Immature natural killer cell (primary cell): ENCODE results near the gene SNU13. TPM values are rescaled to one million over a fixed set of nuclear protein-coding genes. Genes with fewer than 3 reads are reported as not detected.
"Not testable (repeated sequence)": the region's sequence is repeated elsewhere in the genome, so short reads cannot be mapped to it uniquely, and the experiment has no call there.

Source experiments
- DNase-seq, 3 donors: peaks; one replicate each; pipeline ENCODE4 v3.0.0; 2022; ENCODE audit warnings: mixed read lengths in 1 of 3
- H3K27ac Mint-ChIP-seq, 6 donors: one replicate each; pipeline ENCODE4 v1.8.0; 2020; ENCODE audit warnings: mixed read lengths in 6 of 6, mild to moderate bottlenecking in 5 of 6, inconsistent platforms in 4 of 6, moderate library complexity in 3 of 6
- H3K27me3 Mint-ChIP-seq, 3 donors: one replicate each; pipeline ENCODE4 v1.8.0; 2020 to 2021; ENCODE audit warnings: low read depth in 3 of 3, mild to moderate bottlenecking in 3 of 3, mixed read lengths in 3 of 3, moderate library complexity in 3 of 3, inconsistent platforms in 1 of 3
- H3K36me3 Mint-ChIP-seq, 3 donors: one replicate each; pipeline ENCODE4 v1.8.0; 2020; ENCODE audit warnings: mixed read lengths in 3 of 3, inconsistent platforms in 2 of 3, mild to moderate bottlenecking in 2 of 3
- H3K4me1 Mint-ChIP-seq, 2 donors: one replicate each; pipeline ENCODE4 v1.8.0; 2020; ENCODE audit warnings: inconsistent platforms in 2 of 2, mild to moderate bottlenecking in 2 of 2, mixed read lengths in 2 of 2, moderate library complexity in 1 of 2
- H3K4me3 Mint-ChIP-seq, 5 donors: one replicate each; pipeline ENCODE4 v1.8.0; 2020; ENCODE audit warnings: mild to moderate bottlenecking in 5 of 5, mixed read lengths in 5 of 5, inconsistent platforms in 3 of 5, moderate library complexity in 3 of 5
- H3K9me3 Mint-ChIP-seq, 6 donors: one replicate each; pipeline ENCODE4 v1.8.0; 2020; ENCODE audit warnings: mild to moderate bottlenecking in 6 of 6, mixed read lengths in 6 of 6, inconsistent platforms in 4 of 6, moderate library complexity in 3 of 6
- polyA plus RNA-seq, 3 donors: library from polyadenylated mRNA; unstranded; fragments of 300-500 nt; fragmentation: Illumina TruSeq; gene quantifications; one replicate each; pipeline ENCODE4 v1.2.3, GENCODE V29; 2021

Gene SNU13
- polyA plus RNA-seq, 3 donors from 2014 or later = 190 to 209 (median 192) TPM

DNA sequence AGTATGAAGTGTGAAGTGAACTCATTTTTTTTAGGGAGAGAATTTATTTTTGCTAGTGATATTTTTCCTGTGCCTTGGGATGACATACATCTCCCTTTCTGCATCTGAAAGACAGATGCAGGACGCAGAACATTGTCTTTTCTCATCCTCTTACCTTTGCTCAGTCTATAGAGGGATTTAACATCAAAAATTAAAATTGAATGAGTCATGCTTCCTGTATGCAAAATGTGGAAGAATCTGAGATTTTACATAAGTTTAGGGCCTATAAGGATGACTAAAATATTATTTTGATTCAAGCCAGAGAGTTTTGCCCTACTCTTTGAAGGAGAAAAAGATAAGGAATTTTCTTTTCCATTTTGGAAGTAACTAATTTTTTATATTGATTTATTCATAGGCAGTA lies 40.2 kb downstream of the SNU13 start:
- H3K27me3 Mint-ChIP-seq = peaks cover 0 to 2% (median 0%) of the 10 kb centered on the region in 3 donors
- no peaks in the 10 kb centered on the region for H3K4me1 Mint-ChIP-seq
- no peak for DNase-seq
- H3K36me3 Mint-ChIP-seq = peaks cover 5 to 14% (median 7%) of the 10 kb centered on the region in 3 donors
- no peak overlapping the region for H3K4me3 Mint-ChIP-seq
- H3K27ac Mint-ChIP-seq = no peak overlapping the region
- H3K9me3 Mint-ChIP-seq = no peaks in the 10 kb centered on the region

GRCh38 chr22:41647771-41648170 lies 40.9 kb downstream of the SNU13 start:
- no peak for DNase-seq
- H3K9me3 Mint-ChIP-seq = no peaks in the 10 kb centered on the region
- H3K36me3 Mint-ChIP-seq = peaks cover 5 to 11% (median 7%) of the 10 kb centered on the region in 3 donors
- no peaks in the 10 kb centered on the region for H3K4me1 Mint-ChIP-seq
- H3K4me3 Mint-ChIP-seq = no peak overlapping the region
- peaks cover 0 to 2% (median 0%) of the 10 kb centered on the region in 3 donors for H3K27me3 Mint-ChIP-seq
- no peak overlapping the region for H3K27ac Mint-ChIP-seq

GRCh38 chr22:41642331-41643110 lies 46.1 kb downstream of the SNU13 start:
- H3K27ac Mint-ChIP-seq = no peak overlapping the region
- H3K4me1 Mint-ChIP-seq = peaks cover 0 to 2% of the 10 kb centered on the region in 2 donors
- peaks cover 0 to 3% (median 0%) of the 10 kb centered on the region in 3 donors for H3K27me3 Mint-ChIP-seq
- H3K9me3 Mint-ChIP-seq = no peaks in the 10 kb centered on the region
- DNase-seq = no peak
- H3K4me3 Mint-ChIP-seq = no peak overlapping the region
- H3K36me3 Mint-ChIP-seq = peaks cover 9 to 31% (median 16%) of the 10 kb centered on the region in 3 donors

- H3K9me3 Mint-ChIP-seq = no peaks in the 10 kb centered on the region
- no peak overlapping the region for H3K4me3 Mint-ChIP-seq
- peaks cover 0 to 3% (median 0%) of the 10 kb centered on the region in 3 donors for H3K27me3 Mint-ChIP-seq
- peaks cover 0 to 2% of the 10 kb centered on the region in 2 donors for H3K4me1 Mint-ChIP-seq
- H3K27ac Mint-ChIP-seq = no peak overlapping the region
- no peak for DNase-seq
- peaks cover 9 to 32% (median 16%) of the 10 kb centered on the region in 3 donors for H3K36me3 Mint-ChIP-seq
Observed at GRCh38 chr22:41641854-41642253, 46.8 kb downstream of the SNU13 start.

DNA sequence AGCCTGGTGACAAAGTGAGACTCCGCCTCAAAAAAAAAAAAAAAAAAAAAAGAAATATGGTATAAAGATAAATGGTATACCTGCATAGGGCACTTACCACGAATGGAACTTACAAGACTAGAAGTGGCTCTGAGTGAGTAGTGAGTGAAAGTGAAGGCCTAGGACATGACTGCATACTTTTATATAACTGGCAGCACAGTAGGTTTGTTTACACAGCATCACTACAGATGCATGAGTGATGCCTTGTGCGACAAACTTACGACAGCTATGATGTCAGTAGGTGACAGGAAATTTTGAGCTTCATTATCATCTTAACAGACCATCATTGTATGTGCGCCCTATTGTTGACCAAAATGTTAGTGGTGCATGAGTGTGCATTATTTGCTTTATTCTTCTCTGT lies 49.9 kb downstream of the SNU13 start:
- Mint-ChIP-seq H3K27ac (no peak overlapping the region), H3K27me3 (peaks cover 0 to 3% (median 0%) of the 10 kb centered on the region in 3 donors), H3K4me1 (peaks cover 0 to 4% of the 10 kb centered on the region in 2 donors), H3K36me3 (peaks cover 9 to 39% (median 16%) of the 10 kb centered on the region in 3 donors), H3K9me3 (no peaks in the 10 kb centered on the region), H3K4me3 (no peak overlapping the region)
- no peak for DNase-seq

DNA sequence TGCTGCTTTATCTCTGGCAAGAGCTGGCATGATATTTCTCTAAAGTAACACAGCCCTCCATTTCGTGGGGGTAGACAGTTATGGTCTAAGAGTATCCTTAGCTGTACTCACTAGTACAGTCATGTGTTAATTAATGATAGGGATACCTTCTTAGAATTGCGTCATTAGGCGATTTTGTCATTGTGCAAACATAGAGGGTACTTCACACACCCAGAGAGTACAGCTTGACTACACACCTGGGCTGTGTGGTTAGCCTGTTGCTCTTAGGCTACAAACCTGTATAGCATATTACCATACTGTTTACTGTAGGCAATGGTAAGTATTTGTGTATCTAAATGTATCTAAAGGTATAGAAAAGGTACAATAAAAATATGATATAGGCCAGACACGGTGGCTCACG lies 50.5 kb downstream of the SNU13 start:
- peaks cover 0 to 4% of the 10 kb centered on the region in 2 donors for H3K4me1 Mint-ChIP-seq
- H3K4me3 Mint-ChIP-seq = no peak overlapping the region
- H3K27ac Mint-ChIP-seq = no peak overlapping the region
- peaks cover 9 to 39% (median 16%) of the 10 kb centered on the region in 3 donors for H3K36me3 Mint-ChIP-seq
- DNase-seq = no peak
- H3K27me3 Mint-ChIP-seq = peaks cover 0 to 3% (median 2%) of the 10 kb centered on the region in 3 donors
- H3K9me3 Mint-ChIP-seq = no peaks in the 10 kb centered on the region

- H3K27me3 Mint-ChIP-seq, H3K4me1 Mint-ChIP-seq, H3K4me3 Mint-ChIP-seq, H3K9me3 Mint-ChIP-seq, H3K27ac Mint-ChIP-seq, DNase-seq: not testable (repeated sequence)
- H3K36me3 Mint-ChIP-seq = peaks cover 9 to 37% (median 16%) of the 10 kb centered on the region in 3 donors
Observed at GRCh38 chr22:41637623-41638022, 51.0 kb downstream of the SNU13 start.

DNA sequence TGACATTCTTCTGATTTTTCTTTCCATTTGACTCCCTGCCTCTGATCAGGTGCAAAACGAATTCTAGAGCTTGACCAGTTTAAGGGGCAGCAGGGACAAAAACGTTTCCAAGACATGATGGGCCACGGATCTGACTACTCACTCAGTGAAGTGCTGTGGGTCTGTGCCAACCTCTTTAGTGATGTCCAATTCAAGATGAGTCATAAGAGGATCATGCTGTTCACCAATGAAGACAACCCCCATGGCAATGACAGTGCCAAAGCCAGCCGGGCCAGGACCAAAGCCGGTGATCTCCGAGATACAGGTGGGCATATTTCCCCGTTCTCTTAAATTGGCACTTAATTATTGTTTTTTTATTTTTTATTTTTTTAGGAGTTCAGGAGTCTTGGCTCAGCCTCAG lies 52.2 kb downstream of the SNU13 start:
- Mint-ChIP-seq H3K4me1 (peaks cover 0 to 4% of the 10 kb centered on the region in 2 donors), H3K9me3 (no peaks in the 10 kb centered on the region), H3K36me3 (peaks cover 4 to 29% (median 6%) of the 10 kb centered on the region in 3 donors), H3K4me3 (no peak overlapping the region), H3K27me3 (peaks cover 0 to 2% (median 0%) of the 10 kb centered on the region in 3 donors), H3K27ac (no peak overlapping the region)
- DNase-seq = no peak

DNA sequence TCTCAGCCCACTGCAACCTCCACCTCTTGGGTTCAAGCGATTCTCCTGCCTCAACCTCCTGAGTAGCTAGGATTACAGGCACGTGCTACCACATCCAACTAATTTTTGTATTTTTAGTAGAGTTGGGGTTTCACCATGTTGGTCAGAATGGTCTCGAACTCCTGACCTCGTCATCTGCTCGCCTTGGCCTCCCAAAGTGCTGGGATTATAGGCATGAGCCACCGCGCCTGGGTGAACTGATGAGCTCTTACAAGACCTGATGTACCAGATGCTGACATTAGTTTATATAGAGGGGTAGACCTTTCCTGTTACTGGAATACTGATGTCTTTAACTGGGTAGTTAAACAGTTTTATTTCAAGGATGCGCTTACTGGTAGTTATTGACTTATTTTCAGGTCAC lies 54.1 kb downstream of the SNU13 start:
- DNase-seq, H3K27me3 Mint-ChIP-seq, H3K9me3 Mint-ChIP-seq, H3K4me1 Mint-ChIP-seq, H3K27ac Mint-ChIP-seq, H3K4me3 Mint-ChIP-seq: not testable (repeated sequence)
- peaks cover 4 to 23% (median 5%) of the 10 kb centered on the region in 3 donors for H3K36me3 Mint-ChIP-seq

GRCh38 chr22:41631615-41632014 lies 57.1 kb downstream of the SNU13 start:
- not testable (repeated sequence) for DNase-seq, H3K9me3 Mint-ChIP-seq, H3K27me3 Mint-ChIP-seq, H3K4me1 Mint-ChIP-seq, H3K27ac Mint-ChIP-seq, H3K4me3 Mint-ChIP-seq
- peaks cover 8 to 35% (median 14%) of the 10 kb centered on the region in 3 donors for H3K36me3 Mint-ChIP-seq

- H3K9me3 Mint-ChIP-seq, H3K27me3 Mint-ChIP-seq, H3K27ac Mint-ChIP-seq, H3K4me1 Mint-ChIP-seq, H3K4me3 Mint-ChIP-seq, DNase-seq: not testable (repeated sequence)
- H3K36me3 Mint-ChIP-seq = peaks cover 8 to 35% (median 14%) of the 10 kb centered on the region in 3 donors
Observed at GRCh38 chr22:41631115-41631514, 57.6 kb downstream of the SNU13 start.

DNA sequence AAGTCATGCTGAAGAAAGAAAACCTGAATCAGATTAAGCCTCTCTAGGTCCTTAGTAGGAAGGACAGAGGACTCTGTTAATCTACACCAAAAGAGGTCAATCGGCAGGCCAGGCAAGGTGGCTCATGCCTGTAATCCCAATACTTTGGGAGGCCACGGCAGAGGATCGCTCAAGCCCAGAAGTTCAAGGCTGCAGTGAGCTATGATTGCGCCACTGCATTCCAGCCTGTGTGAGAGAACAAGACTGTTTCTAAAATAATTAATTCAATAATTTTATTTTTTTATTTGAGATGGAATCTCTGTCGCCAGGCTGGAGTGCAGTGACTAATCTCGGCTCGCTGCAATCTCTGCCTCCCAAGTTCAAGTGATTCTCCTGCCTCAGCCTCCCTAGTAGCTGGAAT lies 63.1 kb downstream of the SNU13 start:
- Mint-ChIP-seq H3K27me3 (peaks cover 6 to 12% (median 10%) of the 10 kb centered on the region in 3 donors), H3K36me3 (peaks cover 8 to 28% (median 14%) of the 10 kb centered on the region in 3 donors), H3K9me3 (peaks cover 0 to 2% (median 0%) of the 10 kb centered on the region in 6 donors), H3K27ac (no peak overlapping the region), H3K4me3 (no peak overlapping the region), H3K4me1 (peaks cover 20 to 28% of the 10 kb centered on the region in 2 donors)
- no peak for DNase-seq
